Activated naive CD4-positive, alpha-beta T cell treated with anti-CD3 and anti-CD28 coated beads, Interleukin-2, amount 50 U/mL, for 72 hours (primary cell): ENCODE data around the gene C16orf74. TPM values are rescaled to one million over a fixed set of nuclear protein-coding genes. Genes with fewer than 3 reads are reported as not detected.
A peak's percentile ranks its signal among the peaks of the same experiment; 100 is the strongest.

Experiments used
- ATAC-seq, 2 donors: fragments of 150-1000 bp; cut with Tn5 transposase; 2 replicates each; pipeline ENCODE4 v1.10.0; 2021; ENCODE audit warnings: mild to moderate bottlenecking in 2 of 2, moderate library complexity in 2 of 2
- DNase-seq, 2 donors: peaks; one replicate each; pipeline ENCODE4 v3.0.0; 2021 to 2022; ENCODE audit warnings: low spot score in 2 of 2
- H3K27ac Mint-ChIP-seq, 2 donors: one replicate each; pipeline ENCODE4 v1.8.0; 2022; ENCODE audit warnings: mild to moderate bottlenecking in 2 of 2, mixed read lengths in 2 of 2
- H3K36me3 Mint-ChIP-seq, 2 donors: one replicate each; pipeline ENCODE4 v1.8.0; 2022; ENCODE audit warnings: mixed read lengths in 2 of 2
- H3K9me3 Mint-ChIP-seq, 2 donors: one replicate each; pipeline ENCODE4 v1.8.0; 2022; ENCODE audit warnings: mixed read lengths in 2 of 2
- total RNA-seq, 2 donors: library from RNA; stranded (reverse); gene quantifications; one replicate each; pipeline ENCODE4 v1.2.3, GENCODE V29; 2022

Gene C16orf74
- total RNA-seq, 2 donors from 2014 or later = 0.46 to 1.4 TPM

- Mint-ChIP-seq H3K9me3 (no peaks in the 10 kb centered on the region), H3K27ac (no peak overlapping the region), H3K36me3 (no peaks in the 10 kb centered on the region)
- no peak for DNase-seq
- no peak for ATAC-seq
Observed at GRCh38 chr16:85697431-85697830, 53.5 kb downstream of the C16orf74 start.

- Mint-ChIP-seq H3K27ac (no peak overlapping the region), H3K36me3 (no peaks in the 10 kb centered on the region), H3K9me3 (no peaks in the 10 kb centered on the region)
- ATAC-seq = no peak
- DNase-seq = no peak
Observed at GRCh38 chr16:85696781-85697180, 54.1 kb downstream of the C16orf74 start.

GRCh38 chr16:85695196-85696128, 55.4 kb downstream of the C16orf74 start:
- Mint-ChIP-seq H3K27ac (no peak overlapping the region), H3K9me3 (no peaks in the 10 kb centered on the region), H3K36me3 (no peaks in the 10 kb centered on the region)
- ATAC-seq (no peak), DNase-seq (no peak)

- Mint-ChIP-seq H3K27ac (no peak overlapping the region), H3K9me3 (no peaks in the 10 kb centered on the region), H3K36me3 (peaks cover 8 to 13% of the 10 kb centered on the region in 2 donors)
- ATAC-seq = no peak
- DNase-seq = no peak
Observed at GRCh38 chr16:85690469-85691064, 60.3 kb downstream of the C16orf74 start.

- Mint-ChIP-seq H3K9me3 (no peaks in the 10 kb centered on the region), H3K27ac (no peak overlapping the region), H3K36me3 (peaks cover 8 to 13% of the 10 kb centered on the region in 2 donors)
- no peak for DNase-seq
- no peak for ATAC-seq
Observed at GRCh38 chr16:85689950-85690320, 61.0 kb downstream of the C16orf74 start.

- Mint-ChIP-seq H3K27ac (no peak overlapping the region), H3K9me3 (no peaks in the 10 kb centered on the region), H3K36me3 (peaks cover 8 to 15% of the 10 kb centered on the region in 2 donors)
- ATAC-seq = no peak
- no peak for DNase-seq
Observed at GRCh38 chr16:85689285-85689949, 61.5 kb downstream of the C16orf74 start.

- ATAC-seq (peak; percentile 100), DNase-seq (peak; percentile 87 to 93)
- H3K36me3 Mint-ChIP-seq = peaks cover 9 to 22% of the 10 kb centered on the region in 2 donors
- H3K9me3 Mint-ChIP-seq = no peaks in the 10 kb centered on the region
- peak within 1 kb of the TSS; percentile 75 to 91 for H3K27ac Mint-ChIP-seq
Observed at GRCh38 chr16:85688586-85689284, 62.2 kb downstream of the C16orf74 start, which contains the start of gene GINS2. TSS of gene GINS2 (minus strand) at chr16:85688954. CDS start at chr16:85688898, 56 bp downstream.

- Mint-ChIP-seq H3K27ac (peak overlapping the region; percentile 75 to 91), H3K9me3 (no peaks in the 10 kb centered on the region), H3K36me3 (peaks cover 15 to 27% of the 10 kb centered on the region in 2 donors)
- no peak for DNase-seq
- ATAC-seq = no peak
Observed at GRCh38 chr16:85687651-85688471, 63.0 kb downstream of the C16orf74 start.

GRCh38 chr16:85686912-85687591, 63.8 kb downstream of the C16orf74 start:
- Mint-ChIP-seq H3K27ac (peak overlapping the region in 1 of 2 donors; percentile 75), H3K9me3 (no peaks in the 10 kb centered on the region), H3K36me3 (peaks cover 15 to 27% of the 10 kb centered on the region in 2 donors)
- DNase-seq (no peak), ATAC-seq (no peak)

- peaks cover 25 to 27% of the 10 kb centered on the region in 2 donors for H3K36me3 Mint-ChIP-seq
- no peaks in the 10 kb centered on the region for H3K9me3 Mint-ChIP-seq
- DNase-seq (no peak), ATAC-seq (no peak)
- H3K27ac Mint-ChIP-seq = no peak overlapping the region
Observed at GRCh38 chr16:85685251-85685650, 65.6 kb downstream of the C16orf74 start.

- Mint-ChIP-seq H3K9me3 (no peaks in the 10 kb centered on the region), H3K36me3 (peaks cover 26 to 27% of the 10 kb centered on the region in 2 donors), H3K27ac (peak overlapping the region in 1 of 2 donors; percentile 78)
- no peak for DNase-seq
- ATAC-seq = no peak
Observed at GRCh38 chr16:85683363-85683762, 67.5 kb downstream of the C16orf74 start.

GRCh38 chr16:85682516-85682915, 68.4 kb downstream of the C16orf74 start:
- DNase-seq = no peak
- peaks cover 21 to 23% of the 10 kb centered on the region in 2 donors for H3K36me3 Mint-ChIP-seq
- peak overlapping the region in 1 of 2 donors; percentile 78 for H3K27ac Mint-ChIP-seq
- ATAC-seq = no peak
- H3K9me3 Mint-ChIP-seq = no peaks in the 10 kb centered on the region

- ATAC-seq (no peak), DNase-seq (no peak)
- Mint-ChIP-seq H3K9me3 (no peaks in the 10 kb centered on the region), H3K36me3 (peaks cover 14 to 17% of the 10 kb centered on the region in 2 donors), H3K27ac (peak overlapping the region in 1 of 2 donors; percentile 0)
Observed at GRCh38 chr16:85681255-85681654, 69.6 kb downstream of the C16orf74 start.

- ATAC-seq (no peak), DNase-seq (no peak)
- Mint-ChIP-seq H3K9me3 (no peaks in the 10 kb centered on the region), H3K27ac (peak overlapping the region in 1 of 2 donors; percentile 24), H3K36me3 (peaks cover 14 to 17% of the 10 kb centered on the region in 2 donors)
Observed at GRCh38 chr16:85680352-85680944, 70.4 kb downstream of the C16orf74 start.

GRCh38 chr16:85679870-85680269, 71.0 kb downstream of the C16orf74 start:
- peaks cover 14 to 17% of the 10 kb centered on the region in 2 donors for H3K36me3 Mint-ChIP-seq
- peak in 1 of 2 donors; percentile 11 for ATAC-seq
- H3K9me3 Mint-ChIP-seq = no peaks in the 10 kb centered on the region
- no peak for DNase-seq
- peak overlapping the region in 1 of 2 donors; percentile 24 for H3K27ac Mint-ChIP-seq
